ENCODE results near the gene MCF2L.

- TF ChIP-seq CTCF (IDR thresholded peaks at IDR 0.05) (no peak), PHF8 (IDR thresholded peaks at IDR 0.05; ENCODE audit: borderline replicate concordance, low read depth) (no peak)
Measured at GRCh38 chr13:113040031-113040430, 71.0 kb downstream of the MCF2L start.

Data from A549 (cell line).